Tongue (tissue), 3 donors: ENCODE results near the gene CUX1. TPM values are rescaled to one million over a fixed set of nuclear protein-coding genes. Genes with fewer than 3 reads are reported as not detected.
"Not testable (repeated sequence)": the region's sequence is repeated elsewhere in the genome, so short reads cannot be mapped to it uniquely, and the experiment has no call there.

Experiments used
- DNase-seq: peaks from one replicate; pipeline ENCODE4 v3.0.0-alpha.2; 2015
- small RNA-seq: library from RNA; depleted of rRNA; stranded (forward); fragments of <200 nt; gene quantifications from one replicate; pipeline ENCODE3, GENCODE V24; 2014; ENCODE audit warnings: low replicate concordance
- total RNA-seq: library from RNA; depleted of rRNA; stranded (reverse); fragments of >200 nt; gene quantifications from one replicate; pipeline ENCODE4 v1.2.3, GENCODE V29; 2014

CUX1 gene
- total RNA-seq, 1 donor from 2014 or later: 123 TPM

DNA sequence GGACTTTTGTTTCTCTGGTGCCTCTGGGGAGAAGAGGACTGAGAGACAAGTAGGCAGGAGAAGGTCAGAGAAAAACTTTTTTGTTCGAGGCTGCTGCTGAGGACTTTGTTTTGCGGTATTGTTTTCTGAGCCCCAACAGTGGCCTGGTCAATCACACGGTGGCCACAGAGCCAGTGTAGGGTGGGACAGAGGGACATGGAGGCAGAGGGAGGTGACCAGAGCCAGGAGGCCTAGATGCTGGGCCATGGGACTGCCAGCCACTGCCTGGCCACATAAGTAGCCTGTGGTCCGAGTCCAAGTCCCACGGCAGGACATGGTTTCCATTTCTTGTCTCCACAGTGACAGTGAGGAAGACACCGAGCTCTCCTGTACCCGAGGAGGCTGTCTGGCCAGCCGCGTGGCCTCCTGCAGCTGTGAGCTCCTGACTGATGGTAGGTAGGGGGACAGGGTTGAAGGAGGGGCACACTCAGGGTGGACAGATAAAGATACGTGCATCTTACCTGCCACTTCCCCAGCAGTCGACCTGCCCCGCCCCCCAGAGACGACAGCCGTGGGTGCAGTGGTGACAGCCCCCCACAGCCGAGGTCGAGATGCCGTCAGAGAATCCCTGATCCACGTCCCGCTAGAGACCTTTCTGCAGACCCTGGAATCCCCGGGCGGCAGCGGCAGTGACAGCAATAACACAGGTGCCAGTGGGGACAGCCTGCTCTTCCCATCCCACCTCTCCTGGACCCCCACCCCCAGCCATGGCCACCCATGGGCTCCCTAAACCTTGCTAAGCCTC lies 496.8 kb downstream of the CUX1 start:
- no peak for DNase-seq

DNA sequence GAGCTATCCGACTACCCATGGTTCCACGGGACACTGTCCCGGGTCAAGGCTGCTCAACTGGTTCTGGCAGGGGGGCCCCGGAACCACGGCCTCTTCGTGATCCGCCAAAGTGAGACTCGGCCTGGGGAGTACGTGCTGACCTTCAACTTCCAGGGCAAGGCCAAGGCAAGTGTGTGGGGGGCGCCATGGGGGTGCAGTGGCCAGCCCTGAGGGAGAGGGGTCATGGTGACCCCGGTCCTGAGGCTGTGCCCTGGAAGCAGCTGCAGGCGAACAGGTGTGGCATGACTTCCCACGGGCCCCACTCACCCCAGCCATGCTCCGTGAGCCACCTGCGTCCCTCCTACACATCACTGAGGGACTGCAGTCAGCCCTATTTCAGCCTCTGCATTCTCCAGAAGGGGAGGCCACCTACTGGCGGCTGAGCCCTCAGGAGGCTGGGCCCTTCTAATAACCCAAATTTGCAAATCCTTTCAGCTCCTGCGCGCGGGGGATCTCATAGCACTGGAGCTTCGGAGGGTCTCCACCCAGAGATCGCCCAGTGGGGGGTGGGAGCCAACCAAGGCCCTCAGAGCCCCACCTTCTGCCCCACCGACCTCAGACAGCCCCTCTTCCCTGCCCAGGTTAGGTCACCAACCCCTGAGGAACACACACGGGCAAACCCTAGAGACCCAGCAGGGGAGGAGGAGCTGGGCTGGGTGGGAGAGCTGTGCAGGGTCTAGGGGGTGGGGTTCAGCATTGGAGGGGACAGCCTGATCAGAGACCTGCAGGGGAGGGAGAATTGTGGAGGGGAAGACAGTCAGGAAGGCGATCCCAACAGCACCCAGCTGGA lies 500.0 kb downstream of the CUX1 start:
- no peak for DNase-seq

DNA sequence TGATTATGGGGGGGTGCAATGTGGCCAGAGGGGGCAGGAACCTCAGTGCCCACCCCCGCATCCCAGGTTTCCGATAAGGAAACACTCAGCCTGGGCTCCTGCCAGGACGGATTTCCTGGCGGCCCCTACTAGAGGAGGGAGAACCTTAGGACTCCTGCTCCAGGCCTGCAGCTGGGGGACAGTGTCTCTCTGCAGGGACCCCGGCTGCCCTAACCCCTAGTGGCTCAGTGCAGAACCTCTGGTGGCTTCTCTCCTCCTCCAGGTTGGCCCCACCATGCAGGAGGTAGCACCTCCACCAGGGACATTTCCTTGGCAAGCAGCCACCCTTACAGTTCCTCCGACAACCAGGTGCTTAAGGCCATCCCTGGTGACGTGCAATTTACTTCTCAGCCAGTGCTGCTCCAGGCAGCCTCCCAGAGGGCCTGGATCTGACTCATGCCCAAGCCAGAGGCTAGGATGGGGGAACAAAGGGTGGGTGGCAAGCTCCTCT lies 501.1 kb downstream of the CUX1 start:
- no peak for DNase-seq

DNA sequence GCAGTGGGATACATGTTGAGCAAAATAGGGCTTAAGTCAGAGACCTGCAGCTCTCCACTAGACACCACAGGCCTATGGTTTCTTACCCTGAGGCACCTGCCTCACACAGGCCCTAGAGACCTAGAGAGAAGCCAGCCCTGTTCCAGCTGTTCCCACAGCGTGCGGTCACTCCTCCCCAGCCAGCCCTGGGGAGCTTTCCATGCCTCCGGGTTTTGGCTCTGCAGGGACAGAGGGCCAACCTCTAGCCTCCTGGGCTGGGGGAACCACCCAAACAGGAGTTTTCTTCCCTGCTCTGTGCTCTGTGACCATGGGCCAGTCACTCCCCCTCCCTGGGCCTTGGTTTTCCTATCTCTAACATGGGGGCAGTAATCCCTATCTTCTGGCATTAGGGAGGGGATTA lies 502.2 kb downstream of the CUX1 start:
- no peak for DNase-seq

DNA sequence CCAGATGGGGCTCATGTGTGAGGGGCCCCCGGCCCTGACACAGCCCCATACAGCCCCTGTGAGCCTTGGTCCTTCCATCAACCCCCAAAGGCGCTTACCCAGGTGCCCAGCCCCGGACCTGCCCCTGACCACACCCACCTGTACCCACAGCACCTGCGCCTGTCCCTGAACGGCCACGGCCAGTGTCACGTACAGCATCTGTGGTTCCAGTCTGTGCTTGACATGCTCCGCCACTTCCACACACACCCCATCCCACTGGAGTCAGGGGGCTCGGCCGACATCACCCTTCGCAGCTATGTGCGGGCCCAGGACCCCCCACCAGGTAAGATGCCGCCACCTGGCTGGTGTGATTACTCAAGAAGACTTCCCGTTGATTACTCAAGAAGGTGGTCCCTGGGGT lies 502.8 kb downstream of the CUX1 start:
- no peak for DNase-seq

DNA sequence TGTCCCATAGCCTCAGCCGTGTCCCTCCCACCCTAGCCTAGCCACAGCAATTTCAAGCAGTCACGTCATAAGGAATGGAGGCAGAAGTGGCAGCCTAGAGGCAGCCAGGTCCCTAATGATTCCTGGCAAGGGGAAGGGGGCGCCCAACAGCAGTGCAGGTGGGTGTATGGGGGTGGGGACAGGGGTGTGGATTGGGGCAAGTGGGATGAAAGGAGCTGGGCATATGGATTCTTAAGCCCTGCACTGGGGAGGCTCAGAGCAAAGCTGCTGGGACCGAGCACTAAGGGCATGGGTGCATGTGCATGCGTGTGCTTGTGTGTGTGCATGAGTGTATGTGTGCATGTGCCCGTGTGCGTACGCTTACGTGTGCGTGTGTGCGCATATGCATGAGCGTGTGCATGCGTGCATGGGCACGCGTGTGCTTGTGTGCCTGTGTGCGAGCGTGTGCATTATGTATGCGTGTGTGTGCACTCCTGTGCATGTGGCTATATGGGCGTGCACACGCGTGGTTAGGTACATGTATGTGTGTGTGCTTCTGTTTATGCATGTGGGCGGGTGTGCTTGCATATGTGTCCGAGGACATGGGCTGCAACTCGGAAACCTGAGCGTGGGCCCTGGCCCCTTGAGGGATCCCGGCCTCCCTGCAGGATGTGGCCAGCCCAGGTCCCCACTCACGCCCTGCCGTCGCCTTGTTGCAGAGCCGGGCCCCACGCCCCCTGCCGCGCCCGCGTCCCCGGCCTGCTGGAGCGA lies 503.4 kb downstream of the CUX1 start:
- DNase-seq: no peak

DNA sequence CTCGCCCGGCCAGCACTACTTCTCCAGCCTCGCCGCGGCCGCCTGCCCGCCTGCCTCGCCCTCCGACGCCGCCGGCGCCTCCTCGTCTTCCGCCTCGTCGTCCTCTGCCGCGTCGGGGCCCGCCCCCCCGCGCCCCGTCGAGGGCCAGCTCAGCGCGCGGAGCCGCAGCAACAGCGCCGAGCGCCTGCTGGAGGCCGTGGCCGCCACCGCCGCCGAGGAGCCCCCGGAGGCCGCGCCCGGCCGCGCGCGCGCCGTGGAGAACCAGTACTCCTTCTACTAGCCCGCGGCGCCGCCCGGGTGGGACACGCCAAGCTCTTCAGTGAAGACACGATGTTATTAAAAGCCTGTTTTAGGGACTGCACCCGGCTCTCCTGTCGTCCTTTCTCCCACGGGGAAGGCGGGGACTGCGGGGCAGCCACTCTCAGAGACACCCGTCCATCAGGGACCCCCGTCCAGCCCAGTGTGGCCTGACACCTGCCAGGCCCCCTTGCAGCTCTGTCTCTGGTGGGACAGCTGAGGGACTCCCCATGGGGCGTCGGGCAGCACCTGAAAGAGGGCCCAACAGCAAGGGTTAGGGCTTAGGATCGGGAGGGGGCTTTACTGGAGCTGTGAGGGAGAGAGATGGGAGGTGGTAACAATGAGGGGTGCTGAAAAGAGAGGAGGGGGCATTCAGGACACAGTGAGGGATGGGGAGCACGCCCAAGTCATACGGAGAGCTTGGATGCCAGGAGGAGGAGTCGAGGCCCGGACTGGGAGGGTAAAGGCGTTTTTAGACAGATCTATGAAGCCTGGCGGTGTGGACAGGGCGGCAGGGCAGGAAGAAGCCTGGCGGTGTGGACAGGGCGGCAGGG lies 504.1 kb downstream of the CUX1 start:
- DNase-seq: peak; percentile 28

DNA sequence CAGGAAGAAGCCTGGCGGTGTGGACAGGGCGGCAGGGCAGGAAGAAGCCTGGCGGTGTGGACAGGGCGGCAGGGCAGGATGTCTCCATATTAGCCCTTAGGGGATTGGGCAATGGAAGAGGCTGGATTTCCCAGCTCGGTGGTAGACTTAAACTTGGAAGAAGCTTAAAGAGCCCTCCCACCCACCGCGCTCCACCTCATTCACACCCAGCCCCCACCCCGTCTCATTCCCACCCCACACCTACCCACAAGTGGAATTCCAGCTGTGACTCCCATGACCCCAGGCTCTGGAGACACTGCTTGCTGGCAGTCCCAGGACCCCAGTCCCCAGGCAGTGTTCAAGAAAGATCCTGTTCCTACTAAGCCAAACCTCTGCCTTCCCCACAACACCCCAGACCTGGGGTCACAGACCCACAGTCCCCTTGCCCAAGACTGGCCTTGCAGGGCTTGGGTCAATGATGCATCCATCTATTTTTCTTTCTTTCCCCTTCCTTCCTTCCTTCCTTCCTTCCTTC lies 504.8 kb downstream of the CUX1 start:
- no peak for DNase-seq

DNA sequence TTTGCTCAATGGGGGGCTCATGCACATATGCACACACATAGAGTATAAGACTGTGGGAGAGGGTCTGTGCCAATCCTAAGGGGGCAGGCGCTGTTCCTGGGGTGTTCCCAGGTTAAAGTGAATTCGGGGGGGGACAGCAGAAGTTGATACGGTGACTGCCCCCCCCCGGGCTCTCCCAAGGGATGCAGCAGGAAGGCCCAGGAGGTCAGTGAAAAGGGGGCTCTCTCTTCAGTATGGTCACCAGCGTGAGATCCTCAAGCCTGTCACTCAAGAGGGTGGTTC lies 506.4 kb downstream of the CUX1 start:
- no peak for DNase-seq

DNA sequence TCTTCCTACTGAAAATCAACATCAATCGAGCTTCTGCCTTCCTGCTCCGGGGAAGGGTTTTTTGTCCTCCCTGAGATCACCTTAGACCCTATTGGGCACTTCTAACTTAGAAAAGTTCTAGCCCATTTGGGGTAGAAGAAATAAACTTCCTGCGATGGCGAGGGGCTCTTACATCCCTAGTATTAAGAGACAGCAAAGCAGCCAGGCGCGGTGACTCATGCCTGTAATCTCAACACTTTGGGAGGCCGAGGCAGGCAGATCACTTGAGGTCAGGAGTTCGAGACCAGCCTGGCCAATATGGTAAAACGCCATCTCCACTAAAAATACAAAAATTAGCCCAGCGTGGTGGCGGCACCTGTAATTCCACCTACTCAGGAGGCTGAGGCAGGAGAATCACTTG lies 507.7 kb downstream of the CUX1 start:
- not testable (repeated sequence) for DNase-seq

DNA sequence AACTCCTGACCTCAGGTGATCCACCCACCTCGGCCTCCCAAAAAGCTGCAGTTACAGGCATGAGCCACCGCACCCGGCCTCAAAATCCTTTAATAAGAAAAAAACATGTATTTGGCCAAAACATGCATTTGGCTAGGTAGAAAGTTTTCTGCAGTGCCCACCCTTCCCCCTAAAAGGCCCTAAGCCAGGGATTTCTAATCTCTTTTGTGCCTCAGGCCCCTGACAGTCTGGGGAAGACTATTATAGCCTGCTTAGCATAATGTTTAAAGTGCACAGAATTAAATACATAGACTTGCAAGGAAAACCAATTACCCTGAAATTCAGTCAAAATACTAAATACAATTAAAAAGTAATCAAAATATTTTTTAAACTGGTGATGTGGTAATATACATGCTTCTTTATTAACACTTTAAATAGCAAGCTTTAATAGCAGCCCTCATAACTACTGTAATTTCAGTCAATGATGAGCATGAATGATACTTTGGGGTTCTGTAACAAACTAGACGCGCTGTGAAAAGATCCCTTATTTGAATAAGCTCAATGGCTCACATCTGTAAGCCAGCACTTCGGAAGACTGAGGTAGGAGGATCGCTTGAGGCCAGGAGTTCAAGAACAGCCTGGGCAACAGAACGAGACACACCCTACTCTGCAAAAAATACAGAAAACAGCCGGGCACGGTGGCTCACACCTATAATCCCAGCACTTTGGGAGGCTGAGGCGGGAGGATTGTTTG lies 508.9 kb downstream of the CUX1 start:
- no peak for DNase-seq

DNA sequence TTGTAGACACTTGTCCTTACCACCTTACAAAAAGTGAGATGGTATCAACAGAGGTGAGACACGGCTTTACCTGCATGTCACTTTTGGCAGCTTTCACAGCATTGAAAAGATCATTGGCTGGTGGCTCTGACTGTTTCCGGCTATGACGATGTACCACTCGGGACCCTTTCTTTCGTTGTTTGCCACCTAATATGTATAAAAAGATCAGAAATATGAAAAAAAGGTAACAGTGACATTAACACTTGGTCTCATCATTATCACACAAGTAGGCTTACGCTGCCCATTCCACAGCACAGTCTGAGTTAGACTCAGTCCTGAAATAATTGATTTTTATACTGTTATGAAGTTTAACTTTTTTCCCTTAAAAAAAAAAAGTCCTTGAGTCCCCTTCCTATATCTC lies 509.8 kb downstream of the CUX1 start:
- not testable (repeated sequence) for DNase-seq

DNA sequence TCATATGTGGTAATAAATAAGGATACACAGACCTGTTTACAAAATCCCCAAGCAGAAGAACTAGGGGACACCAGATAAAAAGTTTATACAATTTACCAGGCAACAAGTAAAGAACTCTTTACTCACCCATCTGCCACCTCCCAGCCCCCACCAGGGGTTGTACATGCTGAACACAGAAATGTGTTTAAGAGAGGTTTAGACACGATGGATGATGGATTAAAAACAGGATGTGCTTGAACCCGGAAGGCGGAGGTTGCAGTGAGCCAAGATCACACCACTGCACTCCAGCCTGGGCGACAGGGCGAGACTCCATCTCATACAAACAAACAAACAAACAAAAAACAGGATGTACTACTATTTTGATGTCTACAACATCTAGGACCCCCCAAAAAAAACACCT lies 511.4 kb downstream of the CUX1 start:
- not testable (repeated sequence) for DNase-seq

DNA sequence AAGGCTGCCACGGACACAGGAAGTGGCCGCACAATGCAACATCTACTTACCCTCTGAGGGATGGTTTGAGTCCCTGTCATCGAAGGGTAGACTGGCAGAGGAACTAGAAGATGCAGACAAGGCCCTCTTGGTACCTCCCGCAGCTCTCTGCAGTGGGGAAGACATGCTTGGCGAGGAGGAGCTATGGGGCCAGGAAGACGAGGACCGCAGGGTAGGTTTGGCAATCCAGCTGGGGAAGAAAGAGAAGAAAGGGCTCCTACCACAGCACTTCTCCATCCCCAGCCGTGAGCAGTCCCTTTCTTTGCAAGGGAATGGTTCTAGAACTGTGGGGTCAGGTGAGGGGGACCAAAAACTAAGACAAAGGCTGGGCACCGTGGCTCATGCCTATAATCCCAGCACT lies 511.9 kb downstream of the CUX1 start:
- DNase-seq: not testable (repeated sequence)

DNA sequence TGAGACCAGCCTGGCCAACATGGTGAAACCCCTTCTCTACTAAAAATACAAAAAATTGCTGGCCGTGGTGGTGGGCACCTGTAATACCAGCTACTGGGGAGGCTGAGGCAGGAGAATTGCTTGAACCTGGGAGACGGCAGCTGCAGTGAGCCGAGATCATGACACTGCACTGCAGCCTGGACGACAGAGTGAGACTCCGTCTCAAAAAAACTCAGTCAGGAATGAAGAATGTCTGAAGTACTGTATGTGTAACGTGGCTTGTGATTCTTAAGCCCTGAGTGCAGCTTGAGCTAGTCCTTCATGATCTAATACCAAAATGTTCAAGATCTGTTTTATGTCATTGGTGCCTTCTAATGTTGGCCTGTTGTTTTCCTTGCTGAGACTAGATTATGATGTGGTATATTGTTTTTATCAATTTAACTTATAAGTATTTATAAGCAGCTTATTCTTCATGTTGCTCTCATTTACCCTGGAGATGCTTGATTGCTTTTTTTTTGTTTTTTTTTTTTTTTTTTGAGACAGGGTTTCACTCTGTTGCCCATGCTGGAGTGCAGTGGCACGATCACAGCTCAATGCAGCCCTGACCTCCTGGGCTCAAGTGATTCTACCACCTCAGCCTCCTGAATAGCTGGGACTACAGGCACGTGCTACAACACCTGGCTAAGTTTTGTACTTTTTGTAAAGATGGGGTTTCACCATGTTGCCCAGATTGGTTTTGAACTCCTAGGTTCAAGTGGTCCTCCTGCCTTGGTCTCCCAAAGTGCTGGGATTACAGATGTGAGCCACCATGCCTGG lies 513.4 kb downstream of the CUX1 start:
- not testable (repeated sequence) for DNase-seq

Small RNA genes within 50 kb of the gene (small RNA-seq; reads per million reads assigned to genes)
- gene AC005086.2: not detected
- not detected for gene AC005086.3
- gene AC005086.4: not detected
- gene AC005088.1: not detected
- gene MIR4285: not detected
- gene RF00554: not detected

Other genes starting within 250 kb of the CUX1 start
- gene MYL10, start 188.3 kb upstream of the CUX1 start, total RNA-seq: 20.9 TPM